ENCODE results near the gene SLC39A1. TPM values are rescaled to one million over a fixed set of nuclear protein-coding genes. Genes with fewer than 3 reads are reported as not detected.
"Not testable (repeated sequence)": the region's sequence is repeated elsewhere in the genome, so short reads cannot be mapped to it uniquely, and the experiment has no call there.

SLC39A1 gene
- total and polyA plus RNA-seq, 7 donors = 25.7 to 97.5 (median 72.4) TPM

DNA sequence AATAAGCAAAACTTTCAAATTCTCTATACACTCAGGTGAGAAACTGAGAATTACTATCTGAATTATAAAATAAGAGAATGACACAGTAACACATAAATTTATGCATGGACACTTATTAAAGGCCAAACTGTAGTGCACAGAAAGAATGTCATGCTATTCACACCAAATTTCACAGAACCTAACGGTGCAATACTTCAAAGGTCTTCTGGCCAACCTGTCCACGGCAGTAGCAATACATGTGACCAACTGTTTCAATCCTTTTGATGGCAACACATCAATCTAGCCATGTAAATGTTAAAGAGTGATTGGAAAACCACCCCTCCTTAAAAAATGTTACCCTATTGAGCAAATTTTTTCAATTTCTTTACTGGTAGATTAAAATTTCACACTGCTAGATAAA, 51.0 kb downstream of the SLC39A1 start:
- no peaks in the 10 kb centered on the region for H3K27me3 ChIP-seq
- peaks cover 0 to 11% (median 0%) of the 10 kb centered on the region in 4 donors for H3K36me3 ChIP-seq
- 73 to 77% methylated on average over 2 of the region's 2 CpGs for WGBS, 2 donors
- no peak overlapping the region for H3K27ac ChIP-seq
- H3K4me1 ChIP-seq = peaks cover 0 to 20% (median 8%) of the 10 kb centered on the region in 4 donors
- no peaks in the 10 kb centered on the region for H3K9me3 ChIP-seq
- intact Hi-C loops (cut with DNase I) = no loop called here
- no peak overlapping the region for H3K4me3 ChIP-seq
- TF ChIP-seq POLR2AphosphoS5 (IDR thresholded peaks at IDR 0.05) = no peak
- TF ChIP-seq, protein P1, sequence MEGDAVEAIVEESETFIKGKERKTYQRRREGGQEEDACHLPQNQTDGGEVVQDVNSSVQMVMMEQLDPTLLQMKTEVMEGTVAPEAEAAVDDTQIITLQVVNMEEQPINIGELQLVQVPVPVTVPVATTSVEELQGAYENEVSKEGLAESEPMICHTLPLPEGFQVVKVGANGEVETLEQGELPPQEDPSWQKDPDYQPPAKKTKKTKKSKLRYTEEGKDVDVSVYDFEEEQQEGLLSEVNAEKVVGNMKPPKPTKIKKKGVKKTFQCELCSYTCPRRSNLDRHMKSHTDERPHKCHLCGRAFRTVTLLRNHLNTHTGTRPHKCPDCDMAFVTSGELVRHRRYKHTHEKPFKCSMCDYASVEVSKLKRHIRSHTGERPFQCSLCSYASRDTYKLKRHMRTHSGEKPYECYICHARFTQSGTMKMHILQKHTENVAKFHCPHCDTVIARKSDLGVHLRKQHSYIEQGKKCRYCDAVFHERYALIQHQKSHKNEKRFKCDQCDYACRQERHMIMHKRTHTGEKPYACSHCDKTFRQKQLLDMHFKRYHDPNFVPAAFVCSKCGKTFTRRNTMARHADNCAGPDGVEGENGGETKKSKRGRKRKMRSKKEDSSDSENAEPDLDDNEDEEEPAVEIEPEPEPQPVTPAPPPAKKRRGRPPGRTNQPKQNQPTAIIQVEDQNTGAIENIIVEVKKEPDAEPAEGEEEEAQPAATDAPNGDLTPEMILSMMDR (IDR thresholded peaks at IDR 0.05) = no peak
- no peak for TF ChIP-seq EP300 (IDR thresholded peaks at IDR 0.05)
- TF ChIP-seq POLR2A (IDR thresholded peaks at IDR 0.05) = no peak
- DNase-seq = no peak

DNA sequence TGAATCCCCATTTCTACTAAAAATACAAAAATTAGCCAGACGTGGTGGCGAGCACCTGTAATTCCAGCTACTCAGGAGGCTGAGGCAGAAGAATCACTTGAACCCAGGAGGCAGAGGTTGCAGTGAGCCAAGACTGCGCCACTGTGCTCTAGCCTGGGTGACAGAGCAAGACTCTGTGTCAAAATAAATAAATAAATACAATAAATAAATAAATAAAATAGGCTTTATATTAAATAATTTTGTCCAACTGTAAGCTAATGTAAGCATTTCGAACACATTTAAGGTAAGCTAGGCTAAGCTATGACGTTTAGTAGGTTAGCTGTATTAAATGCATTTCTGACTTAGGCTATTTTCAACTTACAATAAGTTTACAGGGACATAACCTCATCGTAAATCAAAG, 52.8 kb downstream of the SLC39A1 start:
- H3K27me3 ChIP-seq; H3K4me3 ChIP-seq; H3K27ac ChIP-seq; H3K9me3 ChIP-seq; DNase-seq; intact Hi-C loops (cut with DNase I): not testable (repeated sequence)
- H3K4me1 ChIP-seq = peaks cover 0 to 21% (median 5%) of the 10 kb centered on the region in 4 donors
- H3K36me3 ChIP-seq = peaks cover 0 to 14% (median 0%) of the 10 kb centered on the region in 4 donors
- WGBS, 2 donors = 76 to 87% methylated on average over 6 of the region's 6 CpGs

Small RNA genes within 50 kb of the gene (small RNA-seq; reads per million reads assigned to genes)
- 0 to 0.18 (median 0) reads per million in 3 donors for gene MIR6737

Other genes with a start within 250 kb of the SLC39A1 start
- 10 to 100 TPM; 31.4 to 53.7 (median 37.3) TPM for gene INTS3, start 235.5 kb downstream of the SLC39A1 start, total RNA-seq
- gene INTS3, start 235.5 kb downstream of the SLC39A1 start, polyA plus RNA-seq = 10 to 100 TPM in 1 of 3 donors, 1 to 10 TPM in 2; 5.4 to 30.8 (median 6.2) TPM
- gene SLC27A3, start 188.1 kb downstream of the SLC39A1 start, total RNA-seq = 10 to 100 TPM; 19.7 to 45.7 (median 23.9) TPM
- gene SLC27A3, start 188.1 kb downstream of the SLC39A1 start, polyA plus RNA-seq = 10 to 100 TPM in 2 of 3 donors, 1 to 10 TPM in 1; 1.6 to 23.4 (median 15.0) TPM
- 10 to 100 TPM; 16.4 to 37.4 (median 19.8) TPM for gene GATAD2B, start 40.6 kb downstream of the SLC39A1 start, total RNA-seq
- gene GATAD2B, start 40.6 kb downstream of the SLC39A1 start, polyA plus RNA-seq = 1 to 10 TPM; 1.8 to 7.9 (median 3.9) TPM
- gene DENND4B, start 16.8 kb downstream of the SLC39A1 start, total RNA-seq = 10 to 100 TPM; 17.9 to 34.9 (median 23.1) TPM
- 10 to 100 TPM in 1 of 3 donors, 1 to 10 TPM in 2; 4.9 to 41.6 (median 9.0) TPM for gene DENND4B, start 16.8 kb downstream of the SLC39A1 start, polyA plus RNA-seq
- 10 to 100 TPM; 13.7 to 23.3 (median 15.0) TPM for gene CRTC2, start 4.9 kb downstream of the SLC39A1 start, total RNA-seq
- 10 to 100 TPM; 17.8 to 32.9 (median 18.6) TPM for gene CRTC2, start 4.9 kb downstream of the SLC39A1 start, polyA plus RNA-seq
- 10 to 100 TPM in 2 of 4 donors, 1 to 10 TPM in 2; 7.9 to 13.8 (median 10.2) TPM for gene CREB3L4, start 4.4 kb upstream of the SLC39A1 start, total RNA-seq
- 10 to 100 TPM in 2 of 3 donors, 1 to 10 TPM in 1; 7.9 to 18.0 (median 16.8) TPM for gene CREB3L4, start 4.4 kb upstream of the SLC39A1 start, polyA plus RNA-seq
- 100 to 1,000 TPM; 171 to 293 (median 219) TPM for gene JTB, start 14.1 kb upstream of the SLC39A1 start, total RNA-seq
- 100 to 1,000 TPM; 220 to 324 (median 286) TPM for gene JTB, start 14.1 kb upstream of the SLC39A1 start, polyA plus RNA-seq
- 10 to 100 TPM; 34.1 to 72.8 (median 40.7) TPM for gene RAB13, start 22.8 kb upstream of the SLC39A1 start, total RNA-seq
- 100 to 1,000 TPM; 117 to 275 (median 261) TPM for gene RAB13, start 22.8 kb upstream of the SLC39A1 start, polyA plus RNA-seq
- gene RPS27, start 27.2 kb upstream of the SLC39A1 start, total RNA-seq = 1,000 to 10,000 TPM; 1,466 to 4,347 (median 3,611) TPM
- over 10,000 TPM; 12,408 to 20,490 (median 12,874) TPM for gene RPS27, start 27.2 kb upstream of the SLC39A1 start, polyA plus RNA-seq
- under 1 TPM in 2 of 4 donors, not detected in 2; under 0.01 TPM for gene NUP210L, start 191.5 kb upstream of the SLC39A1 start, total RNA-seq
- gene NUP210L, start 191.5 kb upstream of the SLC39A1 start, polyA plus RNA-seq = under 1 TPM in 1 of 3 donors, not detected in 2; 0.01 TPM
- gene TPM3, start 228.6 kb upstream of the SLC39A1 start, total RNA-seq = 100 to 1,000 TPM in 2 of 4 donors, 10 to 100 TPM in 2; 68.1 to 175 (median 96.6) TPM
- gene TPM3, start 228.6 kb upstream of the SLC39A1 start, polyA plus RNA-seq = 100 to 1,000 TPM; 338 to 456 (median 402) TPM
- gene CFAP141, start 242.8 kb upstream of the SLC39A1 start, total RNA-seq = not detected
- not detected for gene CFAP141, start 242.8 kb upstream of the SLC39A1 start, polyA plus RNA-seq

All from sigmoid colon (tissue), 7 donors.